Activated naive CD8-positive, alpha-beta T cell treated with anti-CD3 and anti-CD28 coated beads, Interleukin-2, amount 50 U/mL, for 24 hours (primary cell): Measurements from ENCODE around the gene TWIST1.

Experiments
- ATAC-seq: fragments of 150-1000 bp; cut with Tn5 transposase; one replicate; pipeline ENCODE4 v1.10.0; 2021
- DNase-seq: peaks from one replicate; pipeline ENCODE4 v3.0.0; 2021
- H3K27ac Mint-ChIP-seq: one replicate; pipeline ENCODE4 v1.8.0; 2021; ENCODE audit warnings: mild to moderate bottlenecking, mixed read lengths
- H3K27me3 Mint-ChIP-seq: one replicate; pipeline ENCODE4 v1.8.0; 2021; ENCODE audit warnings: mixed read lengths
- H3K36me3 Mint-ChIP-seq: one replicate; pipeline ENCODE4 v1.8.0; 2021; ENCODE audit warnings: low read depth, mixed read lengths
- H3K4me1 Mint-ChIP-seq: one replicate; pipeline ENCODE4 v1.8.0; 2021; ENCODE audit warnings: mixed read lengths
- H3K4me3 Mint-ChIP-seq: one replicate; pipeline ENCODE4 v1.8.0; 2021; ENCODE audit warnings: mild to moderate bottlenecking, moderate library complexity, mixed read lengths
- H3K9me3 Mint-ChIP-seq: one replicate; pipeline ENCODE4 v1.8.0; 2021; ENCODE audit warnings: mixed read lengths

TWIST1 gene

DNA sequence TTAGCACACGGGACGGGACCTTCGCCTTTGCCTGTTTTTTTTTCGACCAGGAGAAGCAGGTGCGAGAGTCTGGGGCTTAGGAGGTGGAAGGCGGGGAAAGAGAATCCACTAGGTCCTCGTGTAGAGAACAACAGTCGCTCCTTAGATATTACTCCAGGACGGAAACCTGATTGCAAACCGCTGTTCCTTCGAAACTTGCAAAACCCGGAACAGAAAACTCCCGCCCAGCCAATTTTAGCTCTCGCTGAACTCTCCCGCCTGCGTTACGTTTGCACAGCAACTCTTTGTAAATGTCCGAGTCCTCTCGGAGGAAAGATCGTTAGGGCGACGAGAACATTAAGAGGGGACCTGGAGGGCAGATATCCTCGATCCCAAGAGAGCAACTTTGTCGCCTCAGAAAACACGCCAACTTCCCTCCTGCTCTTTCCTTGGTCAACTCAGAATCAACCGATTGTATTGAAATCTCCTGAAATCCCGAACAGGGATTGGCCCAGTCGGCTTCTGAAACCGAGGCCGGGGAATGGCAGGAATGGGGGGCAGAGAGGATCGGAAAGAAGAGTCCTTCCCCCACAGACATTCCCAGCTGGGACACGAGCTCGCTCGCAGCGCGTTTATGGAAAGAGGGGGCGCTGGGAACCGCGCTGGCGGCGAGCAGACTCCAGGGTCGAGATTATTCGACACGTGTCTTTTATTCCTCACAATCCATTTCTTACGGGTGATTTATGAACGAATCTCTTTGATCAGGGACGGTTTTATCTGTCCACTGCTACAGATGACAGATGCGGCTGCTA lies 9.9 kb downstream of the TWIST1 start:
- H3K9me3 Mint-ChIP-seq = peaks cover 5% of the 10 kb centered on the region
- ATAC-seq (no peak), DNase-seq (no peak)
- H3K4me1 Mint-ChIP-seq = peaks cover 4% of the 10 kb centered on the region
- no peak overlapping the region for H3K4me3 Mint-ChIP-seq
- H3K27ac Mint-ChIP-seq = no peak overlapping the region
- peaks cover 94% of the 10 kb centered on the region for H3K27me3 Mint-ChIP-seq
- no peaks in the 10 kb centered on the region for H3K36me3 Mint-ChIP-seq

- Mint-ChIP-seq H3K9me3 (peaks cover 5% of the 10 kb centered on the region), H3K27me3 (peaks cover 89% of the 10 kb centered on the region), H3K4me1 (peaks cover 4% of the 10 kb centered on the region), H3K4me3 (no peak overlapping the region), H3K27ac (no peak overlapping the region), H3K36me3 (no peaks in the 10 kb centered on the region)
- ATAC-seq (no peak), DNase-seq (no peak)
Observed at GRCh38 chr7:19107081-19107355, 10.4 kb downstream of the TWIST1 start.

DNA sequence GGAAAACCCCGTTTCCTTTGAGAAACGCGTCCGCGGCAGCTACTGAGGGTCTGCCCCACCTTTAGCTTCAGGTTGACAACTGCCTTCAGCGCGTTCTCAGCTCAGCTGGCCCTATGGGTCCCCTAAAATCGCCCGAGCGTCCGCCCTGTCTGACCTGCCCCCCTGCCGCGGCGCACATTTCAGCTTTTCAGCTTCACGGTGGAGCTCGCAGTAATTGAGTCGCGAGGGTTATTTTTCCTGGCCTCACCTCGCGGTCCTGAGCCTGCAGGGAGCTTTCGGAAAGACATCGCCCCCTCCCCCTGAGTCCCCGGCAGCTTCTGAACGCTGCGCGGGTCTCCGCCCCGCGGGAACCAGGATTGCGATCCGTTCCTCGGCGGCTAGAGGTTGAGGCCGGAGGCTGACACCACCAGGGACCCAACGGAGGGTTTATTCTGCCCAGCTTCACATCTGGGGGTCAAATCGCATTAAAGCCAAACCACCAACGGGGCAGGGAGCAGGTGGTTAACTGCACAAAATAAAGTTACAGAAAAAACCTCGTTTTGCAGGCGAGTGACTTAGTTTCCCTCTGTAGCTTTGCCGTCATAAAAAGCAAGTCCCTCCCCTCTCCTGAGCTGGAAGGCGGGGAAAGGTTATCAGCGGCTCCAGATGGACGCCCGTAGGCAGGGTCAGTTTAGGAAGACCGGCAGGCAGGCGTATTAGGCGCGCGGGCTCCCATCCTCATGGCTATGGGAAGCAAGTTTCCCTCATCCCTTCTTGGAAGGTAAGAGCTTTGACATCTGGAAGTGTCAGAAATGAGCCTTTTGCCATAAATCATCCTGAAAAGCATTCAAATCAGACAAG lies 11.0 kb downstream of the TWIST1 start:
- H3K9me3 Mint-ChIP-seq = peaks cover 5% of the 10 kb centered on the region
- no peak overlapping the region for H3K27ac Mint-ChIP-seq
- ATAC-seq = no peak
- no peak overlapping the region for H3K4me3 Mint-ChIP-seq
- no peaks in the 10 kb centered on the region for H3K36me3 Mint-ChIP-seq
- peaks cover 87% of the 10 kb centered on the region for H3K27me3 Mint-ChIP-seq
- DNase-seq = no peak
- H3K4me1 Mint-ChIP-seq = peaks cover 4% of the 10 kb centered on the region

DNA sequence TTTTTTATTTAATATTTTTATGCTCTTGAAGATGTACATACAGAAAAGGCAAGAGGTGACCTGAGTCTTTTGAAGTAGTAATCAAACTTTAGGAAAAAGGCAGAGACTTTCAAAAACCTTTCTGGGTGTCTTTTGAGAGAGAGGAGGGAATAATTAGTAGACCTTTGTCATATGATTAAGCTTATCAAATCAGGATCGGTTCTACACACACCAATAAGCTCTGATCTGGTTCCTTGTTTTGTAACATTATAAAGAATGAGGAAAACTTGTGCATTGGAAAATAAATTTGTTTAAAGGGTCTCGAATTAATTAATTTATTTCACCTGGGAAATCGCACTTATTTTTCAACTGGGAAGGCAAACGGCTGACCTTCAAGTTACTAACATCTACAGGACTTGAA lies 11.9 kb downstream of the TWIST1 start:
- Mint-ChIP-seq H3K4me1 (peaks cover 4% of the 10 kb centered on the region), H3K27me3 (peaks cover 80% of the 10 kb centered on the region), H3K4me3 (no peak overlapping the region), H3K36me3 (no peaks in the 10 kb centered on the region), H3K9me3 (peaks cover 5% of the 10 kb centered on the region), H3K27ac (no peak overlapping the region)
- ATAC-seq = no peak
- no peak for DNase-seq

- H3K4me1 Mint-ChIP-seq = peaks cover 4% of the 10 kb centered on the region
- H3K27ac Mint-ChIP-seq = no peak overlapping the region
- no peaks in the 10 kb centered on the region for H3K36me3 Mint-ChIP-seq
- H3K4me3 Mint-ChIP-seq = no peak overlapping the region
- no peak for DNase-seq
- ATAC-seq = no peak
- peaks cover 5% of the 10 kb centered on the region for H3K9me3 Mint-ChIP-seq
- peaks cover 73% of the 10 kb centered on the region for H3K27me3 Mint-ChIP-seq
Observed at GRCh38 chr7:19104811-19105210, 12.6 kb downstream of the TWIST1 start.

DNA sequence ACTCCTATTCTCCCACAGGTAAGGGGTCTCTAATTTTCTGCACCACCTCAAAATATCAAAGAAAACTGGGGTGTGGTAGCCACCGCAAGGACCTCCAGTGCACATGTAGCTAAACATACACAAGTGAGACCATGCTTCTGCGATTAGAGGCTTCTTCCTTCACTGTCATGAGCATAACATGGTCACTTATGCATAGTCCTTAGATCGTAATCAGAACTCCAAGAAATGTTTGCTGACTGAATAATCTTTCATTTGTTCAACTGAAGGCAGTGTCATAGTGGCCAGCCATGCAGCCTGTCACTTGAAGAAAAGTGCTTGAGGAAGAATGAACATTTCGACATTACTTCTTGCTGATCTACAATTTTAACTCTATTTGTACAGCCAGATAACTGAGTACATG lies 14.6 kb downstream of the TWIST1 start:
- DNase-seq (no peak), ATAC-seq (no peak)
- Mint-ChIP-seq H3K4me1 (peaks cover 2% of the 10 kb centered on the region), H3K4me3 (no peak overlapping the region), H3K27me3 (peaks cover 54% of the 10 kb centered on the region), H3K36me3 (no peaks in the 10 kb centered on the region), H3K9me3 (no peaks in the 10 kb centered on the region), H3K27ac (no peak overlapping the region)

- peaks cover 44% of the 10 kb centered on the region for H3K27me3 Mint-ChIP-seq
- peaks cover 2% of the 10 kb centered on the region for H3K4me1 Mint-ChIP-seq
- no peaks in the 10 kb centered on the region for H3K36me3 Mint-ChIP-seq
- H3K9me3 Mint-ChIP-seq = no peaks in the 10 kb centered on the region
- no peak overlapping the region for H3K4me3 Mint-ChIP-seq
- DNase-seq = no peak
- ATAC-seq = no peak
- H3K27ac Mint-ChIP-seq = no peak overlapping the region
Observed at GRCh38 chr7:19101909-19102308, 15.5 kb downstream of the TWIST1 start.

DNA sequence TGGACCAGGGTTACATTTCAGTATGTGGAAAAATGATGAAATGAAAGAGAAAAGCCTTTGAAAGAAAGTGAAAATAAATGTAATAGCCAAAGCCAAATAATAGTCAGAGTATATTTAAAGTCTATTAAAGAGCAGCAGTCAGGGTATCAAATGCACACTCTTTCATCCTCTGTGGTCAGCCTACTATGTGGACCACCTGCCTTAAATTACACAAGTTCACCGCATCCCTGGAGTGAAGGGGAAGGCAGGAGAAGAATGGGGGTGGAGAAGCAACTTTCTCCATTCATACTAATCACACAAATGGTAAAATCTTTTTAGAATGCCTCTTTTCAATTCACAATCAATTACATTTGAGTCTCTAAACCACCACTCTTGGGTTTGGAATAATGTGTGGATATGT lies 16.0 kb downstream of the TWIST1 start:
- H3K4me1 Mint-ChIP-seq = peaks cover 2% of the 10 kb centered on the region
- no peak overlapping the region for H3K4me3 Mint-ChIP-seq
- DNase-seq = no peak
- no peak for ATAC-seq
- H3K36me3 Mint-ChIP-seq = no peaks in the 10 kb centered on the region
- peaks cover 40% of the 10 kb centered on the region for H3K27me3 Mint-ChIP-seq
- H3K27ac Mint-ChIP-seq = no peak overlapping the region
- H3K9me3 Mint-ChIP-seq = no peaks in the 10 kb centered on the region

DNA sequence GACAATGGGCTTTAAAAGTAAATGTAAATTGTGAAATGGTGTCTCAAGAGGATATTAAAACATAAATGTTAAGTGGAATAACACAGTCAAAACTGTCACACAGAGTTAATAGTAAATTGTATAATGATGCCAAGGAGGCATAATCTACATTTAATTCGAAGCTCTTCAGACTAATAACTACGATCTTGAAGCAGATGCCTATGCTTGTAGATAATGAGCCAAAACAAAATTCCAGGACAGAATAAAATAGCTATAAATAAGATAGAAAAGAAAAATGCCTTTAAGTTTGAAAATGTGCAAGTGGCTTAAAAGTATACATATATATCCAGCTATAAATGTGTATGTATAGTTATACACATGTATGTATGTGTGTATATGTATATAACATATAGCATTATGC lies 17.5 kb downstream of the TWIST1 start:
- no peaks in the 10 kb centered on the region for H3K9me3 Mint-ChIP-seq
- no peaks in the 10 kb centered on the region for H3K36me3 Mint-ChIP-seq
- H3K4me1 Mint-ChIP-seq = no peaks in the 10 kb centered on the region
- H3K4me3 Mint-ChIP-seq = no peak overlapping the region
- H3K27me3 Mint-ChIP-seq = peaks cover 25% of the 10 kb centered on the region
- H3K27ac Mint-ChIP-seq = no peak overlapping the region
- no peak for DNase-seq
- ATAC-seq = no peak

- ATAC-seq (no peak), DNase-seq (no peak)
- no peak overlapping the region for H3K27ac Mint-ChIP-seq
- H3K4me3 Mint-ChIP-seq = no peak overlapping the region
- peaks cover 18% of the 10 kb centered on the region for H3K27me3 Mint-ChIP-seq
- no peaks in the 10 kb centered on the region for H3K9me3 Mint-ChIP-seq
- H3K4me1 Mint-ChIP-seq = no peaks in the 10 kb centered on the region
- H3K36me3 Mint-ChIP-seq = no peaks in the 10 kb centered on the region
Observed at GRCh38 chr7:19099194-19099593, 18.2 kb downstream of the TWIST1 start.

DNA sequence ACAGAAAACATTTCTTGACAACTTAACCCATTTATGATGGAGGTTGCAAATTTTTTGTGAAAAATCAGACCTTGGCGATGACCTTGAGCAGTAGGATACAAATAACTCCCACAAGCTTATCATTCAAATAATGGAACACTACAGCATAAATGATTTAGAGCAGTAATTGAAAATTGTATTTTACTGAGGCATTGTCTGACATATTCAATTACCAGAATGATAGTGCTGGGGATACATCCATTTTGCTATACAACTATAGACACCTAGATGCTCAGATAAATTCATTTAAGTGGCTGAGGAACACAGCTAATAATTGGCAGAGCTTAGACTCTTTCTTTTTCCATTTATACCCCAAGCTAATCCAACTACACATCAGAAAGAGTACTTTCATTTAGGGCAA lies 18.9 kb downstream of the TWIST1 start:
- ATAC-seq (no peak), DNase-seq (no peak)
- H3K9me3 Mint-ChIP-seq = no peaks in the 10 kb centered on the region
- no peaks in the 10 kb centered on the region for H3K4me1 Mint-ChIP-seq
- H3K27me3 Mint-ChIP-seq = peaks cover 15% of the 10 kb centered on the region
- H3K4me3 Mint-ChIP-seq = no peak overlapping the region
- no peak overlapping the region for H3K27ac Mint-ChIP-seq
- no peaks in the 10 kb centered on the region for H3K36me3 Mint-ChIP-seq

DNA sequence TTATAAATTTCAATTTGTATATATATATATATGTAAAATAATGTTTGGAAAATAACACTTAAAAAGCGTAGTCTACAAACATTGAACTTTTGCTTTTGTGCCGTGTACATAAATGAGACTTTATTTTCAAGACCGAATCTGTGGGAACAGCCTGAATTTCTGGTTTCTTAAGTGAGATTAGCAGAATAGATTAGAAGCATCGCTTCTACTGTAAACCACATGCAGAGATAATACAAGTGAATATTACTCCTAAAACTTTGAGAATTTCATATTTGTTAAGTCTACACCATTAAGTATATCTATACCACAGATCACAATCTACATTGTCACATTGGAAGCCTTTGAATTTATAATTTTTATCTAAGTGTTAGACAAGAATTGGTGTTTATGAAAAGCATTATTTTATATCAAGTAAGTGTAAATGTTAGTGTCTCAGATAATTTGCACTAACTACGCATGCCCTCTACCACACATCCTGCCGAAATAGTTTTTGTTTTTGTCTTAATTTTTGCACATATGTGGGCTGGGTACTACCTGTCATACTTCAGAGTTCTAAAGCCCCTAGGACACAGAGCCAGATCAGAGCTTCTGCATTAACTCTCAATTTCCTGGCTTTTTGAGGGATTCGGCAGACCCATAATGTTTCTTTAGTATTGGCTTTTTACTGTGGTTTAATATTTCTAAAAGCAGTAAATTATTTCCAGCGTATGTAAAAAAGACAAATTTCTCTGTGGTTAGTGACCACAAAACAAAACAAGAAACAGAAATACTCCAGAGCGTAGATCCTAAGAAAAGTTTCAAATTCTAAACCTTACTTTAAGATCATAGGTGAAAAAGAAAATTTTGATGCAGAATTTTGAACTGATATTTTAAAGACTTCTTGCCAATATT lies 20.0 kb downstream of the TWIST1 start:
- peaks cover 6% of the 10 kb centered on the region for H3K27me3 Mint-ChIP-seq
- H3K27ac Mint-ChIP-seq = no peak overlapping the region
- H3K4me1 Mint-ChIP-seq = no peaks in the 10 kb centered on the region
- H3K9me3 Mint-ChIP-seq = no peaks in the 10 kb centered on the region
- ATAC-seq (no peak), DNase-seq (no peak)
- no peaks in the 10 kb centered on the region for H3K36me3 Mint-ChIP-seq
- no peak overlapping the region for H3K4me3 Mint-ChIP-seq

DNA sequence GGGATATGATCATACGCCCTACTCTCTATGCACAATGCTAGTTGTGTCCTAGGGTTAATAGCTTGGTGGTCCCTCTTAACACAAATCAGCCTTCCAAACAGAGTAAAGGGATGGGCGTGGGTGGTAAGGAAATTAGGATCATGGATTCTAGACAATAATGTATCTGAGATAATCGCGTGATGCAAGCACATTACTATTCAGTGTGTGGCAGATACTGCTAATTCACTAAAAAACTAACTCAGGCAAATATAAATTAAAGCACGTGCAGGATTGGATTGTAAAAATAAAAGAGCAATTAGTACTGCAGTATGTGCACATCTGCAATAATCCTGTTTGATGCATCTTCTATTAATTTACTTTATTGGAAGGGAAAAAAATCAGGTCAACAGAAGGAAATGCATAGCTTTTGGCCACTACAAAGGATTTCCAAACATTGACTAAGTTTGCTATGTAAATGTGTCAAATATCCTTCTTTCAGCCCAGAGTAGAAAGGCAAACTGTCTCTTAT lies 22.0 kb downstream of the TWIST1 start:
- no peak overlapping the region for H3K4me3 Mint-ChIP-seq
- no peaks in the 10 kb centered on the region for H3K9me3 Mint-ChIP-seq
- H3K4me1 Mint-ChIP-seq = no peaks in the 10 kb centered on the region
- H3K36me3 Mint-ChIP-seq = no peaks in the 10 kb centered on the region
- DNase-seq = no peak
- H3K27ac Mint-ChIP-seq = no peak overlapping the region
- ATAC-seq = no peak
- no peaks in the 10 kb centered on the region for H3K27me3 Mint-ChIP-seq

GRCh38 chr7:19094598-19095352 lies 22.7 kb downstream of the TWIST1 start:
- Mint-ChIP-seq H3K36me3 (no peaks in the 10 kb centered on the region), H3K27ac (no peak overlapping the region), H3K4me1 (no peaks in the 10 kb centered on the region), H3K4me3 (no peak overlapping the region), H3K9me3 (no peaks in the 10 kb centered on the region), H3K27me3 (no peaks in the 10 kb centered on the region)
- no peak for DNase-seq
- no peak for ATAC-seq
